GM18868 (cell line): Measurements from ENCODE around the gene CNTN1.

Source experiments
- ATAC-seq: cut with Tn5 transposase; IDR thresholded peaks from one replicate; pipeline ENCODE4 v1.9.1; 2021; ENCODE audit warnings: mild to moderate bottlenecking, moderate library complexity; ENCODE audit not compliant: unreplicated experiment

Gene CNTN1

DNA sequence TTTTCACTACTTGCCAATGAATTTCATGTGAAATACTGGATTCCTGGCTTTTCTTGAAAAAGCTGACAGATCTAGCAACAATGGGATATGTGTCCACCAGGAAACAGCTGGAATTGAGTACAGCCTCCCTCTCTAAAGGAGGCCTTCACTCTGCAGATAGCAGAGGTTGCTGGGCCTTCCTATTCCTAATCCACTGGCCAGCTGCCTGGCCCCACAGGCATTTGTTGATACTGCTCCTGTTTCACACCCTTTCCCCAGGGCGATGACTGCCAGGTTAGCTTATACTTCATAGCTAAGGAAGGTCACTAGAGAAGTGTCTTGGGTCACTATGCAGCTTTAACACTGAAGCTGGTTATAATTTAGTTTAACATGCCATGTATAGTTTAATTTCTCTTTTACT, 408.3 kb downstream of the CNTN1 start:
- ATAC-seq: no peak

DNA sequence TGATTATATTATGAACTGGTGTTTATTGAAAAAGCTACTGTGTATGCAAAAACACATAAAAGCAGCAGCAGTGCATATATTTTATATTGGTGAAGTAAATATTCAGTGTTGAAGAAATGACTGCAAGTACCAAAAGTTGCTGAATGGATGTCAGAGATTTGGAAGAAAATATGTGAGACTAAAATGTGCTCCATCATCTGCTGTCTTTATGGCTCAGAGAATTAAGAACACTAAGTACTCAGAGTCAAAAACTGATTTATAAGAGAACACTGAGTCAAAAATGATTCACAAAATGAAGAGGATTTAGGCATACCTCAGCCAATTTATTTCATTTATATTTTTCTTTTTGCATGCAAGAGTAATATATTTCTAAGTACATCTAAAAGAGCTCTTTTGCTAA, 409.6 kb downstream of the CNTN1 start:
- ATAC-seq: no peak

DNA sequence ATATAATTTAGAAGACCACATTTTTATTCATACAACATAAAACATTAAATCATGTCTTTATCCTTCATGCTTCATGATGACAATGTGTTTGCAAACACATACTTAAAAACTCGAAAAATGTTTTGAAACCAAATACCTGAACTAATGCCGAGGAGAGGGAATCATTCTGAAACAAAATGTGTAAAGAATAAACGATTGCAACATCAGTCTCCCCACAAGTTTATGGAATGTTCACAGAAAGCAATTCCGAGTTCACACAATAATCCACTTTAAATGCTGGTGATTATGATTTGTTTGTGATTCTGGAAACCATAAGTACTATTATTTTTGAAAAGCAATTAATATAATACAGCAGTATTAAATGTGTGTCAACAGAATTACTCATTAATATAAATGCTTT, 411.4 kb downstream of the CNTN1 start:
- no peak for ATAC-seq

DNA sequence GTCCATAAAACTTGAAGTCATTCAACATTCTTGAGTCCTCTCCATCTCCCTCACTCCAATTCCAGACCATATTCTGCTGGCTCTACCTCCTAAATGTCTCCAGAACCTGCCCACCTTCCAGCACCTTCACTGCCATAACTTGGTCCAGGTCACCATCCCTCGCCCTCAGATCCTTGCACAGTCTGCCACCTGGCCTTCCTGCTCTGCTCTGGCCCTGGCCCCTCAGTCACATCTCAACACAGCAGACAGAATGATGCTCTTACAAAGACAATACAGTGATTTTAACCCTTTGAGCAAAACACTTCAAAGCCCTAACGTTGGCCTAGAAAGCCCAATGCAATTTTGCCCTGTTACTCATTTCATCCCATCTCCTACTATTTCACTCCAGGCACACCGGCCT, 414.1 kb downstream of the CNTN1 start:
- no peak for ATAC-seq

DNA sequence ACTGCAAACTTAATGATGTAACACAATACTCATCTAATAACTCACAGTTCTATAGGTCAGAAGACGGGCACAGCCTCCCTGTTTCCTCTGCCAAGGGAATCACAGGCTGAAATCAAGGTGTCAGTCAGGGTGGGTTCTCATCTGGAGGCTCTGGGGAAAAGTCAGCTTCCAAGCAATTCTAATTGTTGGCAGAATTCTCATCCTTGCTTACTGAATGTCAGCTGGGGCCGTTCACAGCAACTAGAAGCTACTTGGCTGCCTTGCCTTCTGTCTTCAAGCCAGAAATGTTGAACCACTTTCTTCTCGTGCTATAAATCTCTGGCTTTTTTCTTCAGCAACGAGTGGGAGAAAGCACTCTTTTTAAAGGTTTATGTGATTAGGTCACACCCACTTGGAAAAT, 415.8 kb downstream of the CNTN1 start:
- no peak for ATAC-seq

DNA sequence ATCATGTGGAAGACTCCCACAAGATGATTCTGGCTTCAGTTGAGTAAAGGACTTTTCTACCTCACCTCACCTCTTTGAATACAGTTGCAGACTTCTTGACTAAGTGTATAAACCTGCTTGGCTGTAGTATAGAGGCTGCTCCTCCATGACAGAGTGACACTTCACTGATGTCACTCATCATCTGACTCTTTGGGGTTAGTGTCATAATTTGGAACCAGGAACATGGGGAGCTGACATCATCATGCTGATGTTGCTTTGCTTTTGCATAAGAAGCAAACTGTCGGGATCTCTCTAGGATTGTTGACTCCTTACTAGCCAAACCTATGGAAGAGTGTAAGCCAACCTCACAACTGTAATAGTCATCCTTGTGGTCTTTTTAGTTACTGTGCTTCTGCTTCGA, 420.7 kb downstream of the CNTN1 start:
- ATAC-seq: no peak

DNA sequence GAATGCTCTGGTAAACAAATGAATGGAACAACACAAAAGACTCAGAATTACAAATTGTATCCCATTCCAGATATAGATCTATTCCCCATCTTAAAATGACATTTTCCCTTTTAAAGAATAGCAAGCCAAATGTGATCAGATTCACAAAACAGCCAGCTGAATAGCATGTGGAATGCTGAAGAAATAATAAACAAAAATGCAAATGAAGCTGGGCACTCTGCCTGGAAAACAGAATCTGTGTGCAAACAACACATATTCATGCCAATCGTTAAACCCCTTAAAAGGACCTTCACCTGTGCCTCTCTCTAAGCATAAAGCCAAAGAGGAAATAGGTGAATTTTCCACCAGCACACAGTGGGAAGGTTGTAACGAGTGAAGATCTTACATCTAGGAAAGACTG, 428.0 kb downstream of the CNTN1 start:
- no peak for ATAC-seq

DNA sequence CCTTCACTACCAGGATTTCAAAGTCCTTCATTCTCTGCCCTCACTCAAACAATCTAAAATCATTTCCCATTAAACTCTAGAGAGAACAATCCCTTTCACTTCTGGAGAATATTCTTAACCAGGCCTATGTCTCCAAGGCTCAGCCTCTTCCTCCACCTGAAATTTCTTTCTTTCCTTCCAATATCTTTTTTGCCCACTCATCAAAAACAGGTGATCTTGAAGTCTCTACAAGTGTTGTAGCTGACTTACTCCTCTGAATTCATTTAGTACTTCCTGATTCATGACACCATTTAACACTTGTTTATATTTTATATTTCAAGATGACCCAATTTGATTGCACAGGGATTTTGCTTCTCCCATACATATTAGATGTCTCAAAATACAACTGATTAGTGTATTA, 429.1 kb downstream of the CNTN1 start:
- ATAC-seq: no peak
